ENCODE measurements around the gene SHISAL1. TPM values are rescaled to one million over a fixed set of nuclear protein-coding genes. Genes with fewer than 3 reads are reported as not detected.

SHISAL1 gene
- total RNA-seq, 2 experiments from 2014 or later: not detected

- H3K4me3 Mint-ChIP-seq: no peak overlapping the region
- H3K9me3 Mint-ChIP-seq: no peaks in the 10 kb centered on the region
- CTCF ChIA-PET: no interaction called here
- intact Hi-C loops (cut with micrococcal nuclease): no loop called here
- H3K27ac Mint-ChIP-seq: no peak overlapping the region
- no peak for ATAC-seq
- POLR2A ChIA-PET: no interaction called here
- H3K27me3 Mint-ChIP-seq: peaks cover 31% of the 10 kb centered on the region
- H3K36me3 Mint-ChIP-seq (ENCODE audit: low read depth): no peaks in the 10 kb centered on the region
- DNase-seq: no peak
- H3K4me1 Mint-ChIP-seq (ENCODE audit: low read depth): peaks cover 17% of the 10 kb centered on the region
- no peak for TF ChIP-seq CTCF (IDR thresholded peaks at IDR 0.05)
Measured at GRCh38 chr22:44349594-44349993, 36.8 kb upstream of the SHISAL1 start.

GRCh38 chr22:44348971-44349560, 36.3 kb upstream of the SHISAL1 start:
- no peak for TF ChIP-seq CTCF (IDR thresholded peaks at IDR 0.05)
- ChIA-PET CTCF (interaction anchor here (1.6 kb wide), 1 partner anchor 268 kb away, joined by 4 read pairs; no protein-coding TSS in a partner anchor), POLR2A (interaction anchor here (0.6 to 1.2 kb wide), 2 partner anchors 15 to 23 kb away, joined by 3 read pairs; no protein-coding TSS in a partner anchor)
- H3K9me3 Mint-ChIP-seq: no peaks in the 10 kb centered on the region
- peaks cover 26% of the 10 kb centered on the region for H3K27me3 Mint-ChIP-seq
- no peak overlapping the region for H3K4me3 Mint-ChIP-seq
- no peak for DNase-seq
- H3K36me3 Mint-ChIP-seq (ENCODE audit: low read depth): no peaks in the 10 kb centered on the region
- H3K27ac Mint-ChIP-seq: no peak overlapping the region
- peaks cover 17% of the 10 kb centered on the region for H3K4me1 Mint-ChIP-seq (ENCODE audit: low read depth)
- ATAC-seq: no peak
- intact Hi-C loops (cut with micrococcal nuclease): no loop called here

GRCh38 chr22:44347549-44347948, 34.8 kb upstream of the SHISAL1 start:
- H3K9me3 Mint-ChIP-seq: no peaks in the 10 kb centered on the region
- no peak overlapping the region for H3K27ac Mint-ChIP-seq
- intact Hi-C loops (cut with micrococcal nuclease): no loop called here
- peaks cover 15% of the 10 kb centered on the region for H3K4me1 Mint-ChIP-seq (ENCODE audit: low read depth)
- peaks cover 15% of the 10 kb centered on the region for H3K27me3 Mint-ChIP-seq
- DNase-seq (no peak), ATAC-seq (no peak)
- no peak for TF ChIP-seq CTCF (IDR thresholded peaks at IDR 0.05)
- ChIA-PET CTCF (interaction anchor here (1.6 kb wide), 1 partner anchor 266 kb away, joined by 4 read pairs; no protein-coding TSS in a partner anchor), POLR2A (no interaction called here)
- no peaks in the 10 kb centered on the region for H3K36me3 Mint-ChIP-seq (ENCODE audit: low read depth)
- no peak overlapping the region for H3K4me3 Mint-ChIP-seq

- ATAC-seq (no peak), DNase-seq (no peak)
- H3K36me3 Mint-ChIP-seq (ENCODE audit: low read depth): no peaks in the 10 kb centered on the region
- POLR2A ChIA-PET: no interaction called here
- no peak for TF ChIP-seq CTCF (IDR thresholded peaks at IDR 0.05)
- CTCF ChIA-PET: interaction anchor here (1.5 kb wide), 1 partner anchor 21 kb away, joined by 5 read pairs; no protein-coding TSS in a partner anchor
- H3K27ac Mint-ChIP-seq: no peak overlapping the region
- intact Hi-C loops (cut with micrococcal nuclease): no loop called here
- peaks cover 11% of the 10 kb centered on the region for H3K4me1 Mint-ChIP-seq (ENCODE audit: low read depth)
- H3K27me3 Mint-ChIP-seq: peaks cover 14% of the 10 kb centered on the region
- H3K4me3 Mint-ChIP-seq: no peak overlapping the region
- H3K9me3 Mint-ChIP-seq: no peaks in the 10 kb centered on the region
Measured at GRCh38 chr22:44347080-44347479, 34.3 kb upstream of the SHISAL1 start.

- CTCF ChIA-PET: interaction anchor here (1.5 kb wide), 1 partner anchor 20 kb away, joined by 5 read pairs; no protein-coding TSS in a partner anchor
- no peaks in the 10 kb centered on the region for H3K36me3 Mint-ChIP-seq (ENCODE audit: low read depth)
- no peaks in the 10 kb centered on the region for H3K4me1 Mint-ChIP-seq (ENCODE audit: low read depth)
- no peaks in the 10 kb centered on the region for H3K9me3 Mint-ChIP-seq
- DNase-seq (no peak), ATAC-seq (no peak)
- no peak overlapping the region for H3K4me3 Mint-ChIP-seq
- peaks cover 10% of the 10 kb centered on the region for H3K27me3 Mint-ChIP-seq
- intact Hi-C loops (cut with micrococcal nuclease): no loop called here
- H3K27ac Mint-ChIP-seq: no peak overlapping the region
- no peak for TF ChIP-seq CTCF (IDR thresholded peaks at IDR 0.05)
- POLR2A ChIA-PET: no interaction called here
Measured at GRCh38 chr22:44345872-44346271, 33.1 kb upstream of the SHISAL1 start.

Measured in activated CD8-positive, alpha-beta T cell treated with anti-CD3 and anti-CD28 coated beads for 36 hours (primary cell).